Stimulated activated naive CD4-positive, alpha-beta T cell (primary cell): ENCODE measurements around the gene VASH2.
"Not testable (repeated sequence)": the region's sequence is repeated elsewhere in the genome, so short reads cannot be mapped to it uniquely, and the experiment has no call there.

Source experiments
- DNase-seq, 6 experiments: peaks; one replicate each; lab custom pipeline; 2025; lab: John Stamatoyannopoulos, UW

The VASH2 gene

GRCh38 chr1:212957546-212957945 lies 7.2 kb downstream of the VASH2 start:
- no peak for DNase-seq

- DNase-seq: no peak
These were observed 7.8 kb downstream of the VASH2 start for GRCh38 chr1:212958175-212958574.

- no peak for DNase-seq
These were observed 9.2 kb downstream of the VASH2 start for GRCh38 chr1:212959266-212960220.

- no peak for DNase-seq
These were observed 10.6 kb downstream of the VASH2 start for GRCh38 chr1:212960932-212961331.

GRCh38 chr1:212962509-212962908 lies 12.2 kb downstream of the VASH2 start:
- DNase-seq: no peak

- DNase-seq: no peak
These were observed 13.8 kb downstream of the VASH2 start for GRCh38 chr1:212964102-212964501.

- not testable (repeated sequence) for DNase-seq
These were observed 14.7 kb downstream of the VASH2 start for GRCh38 chr1:212964993-212965392.

- no peak for DNase-seq
These were observed 16.3 kb downstream of the VASH2 start for GRCh38 chr1:212966616-212967015.

- DNase-seq: no peak
These were observed 17.5 kb downstream of the VASH2 start for GRCh38 chr1:212967801-212968200.

GRCh38 chr1:212968368-212968863 lies 18.1 kb downstream of the VASH2 start:
- DNase-seq: no peak

- no peak for DNase-seq
These were observed 19.7 kb downstream of the VASH2 start for GRCh38 chr1:212970085-212970484.

- no peak for DNase-seq
These were observed 21.0 kb downstream of the VASH2 start for GRCh38 chr1:212971312-212971711.

GRCh38 chr1:212973426-212973825 lies 23.1 kb downstream of the VASH2 start:
- DNase-seq: no peak

- no peak for DNase-seq
These were observed 23.6 kb downstream of the VASH2 start for GRCh38 chr1:212973899-212974298.

GRCh38 chr1:212974711-212975110 lies 24.4 kb downstream of the VASH2 start:
- DNase-seq: no peak

GRCh38 chr1:212975111-212975918 lies 25.0 kb downstream of the VASH2 start:
- DNase-seq: no peak

- DNase-seq: no peak
These were observed 26.2 kb downstream of the VASH2 start for GRCh38 chr1:212976586-212976985.

- DNase-seq: no peak
These were observed 27.7 kb downstream of the VASH2 start for GRCh38 chr1:212977781-212978645.

GRCh38 chr1:212979340-212980122 lies 29.2 kb downstream of the VASH2 start:
- DNase-seq: no peak

GRCh38 chr1:212980123-212980785 lies 29.9 kb downstream of the VASH2 start:
- DNase-seq: no peak
